ENCODE data around the gene ZNF181. TPM values are rescaled to one million over a fixed set of nuclear protein-coding genes. Genes with fewer than 3 reads are reported as not detected.
A peak's percentile ranks its signal among the peaks of the same experiment; 100 is the strongest.

The ZNF181 gene
- total and polyA plus RNA-seq, 2 of the 8 experiments (the other 6 are each of a cell fraction or from before 2014, with no cell fraction given), result 2.8 to 7.5 TPM

- no peak overlapping the region for H4K5ac ChIP-seq (ENCODE audit: insufficient read length, low read depth, low read length)
- H2BK5ac ChIP-seq (ENCODE audit: low read depth, low read length), result no peak overlapping the region
- CTCF ChIA-PET (ENCODE audit: partially characterized antibody), result no interaction called here
- TF ChIP-seq CHD1 (IDR thresholded peaks at IDR 0.05; ENCODE audit: low read depth, low read length), result no peak
- no peak for TF ChIP-seq RAD21 (IDR thresholded peaks at IDR 0.05 in 1 of 2, conservative IDR thresholded peaks at IDR 0.05 in 1 of 2; ENCODE audit: low read depth in 2 of 2, low read length in 2 of 2)
- no peak for TF ChIP-seq JUND (IDR thresholded peaks at IDR 0.05; ENCODE audit: low read length)
- TF ChIP-seq TBP (IDR thresholded peaks at IDR 0.05; ENCODE audit: low read depth, low read length), result no peak
- no peak for TF ChIP-seq ATF2 (IDR thresholded peaks at IDR 0.05; ENCODE audit: low read length)
- peak; percentile 94 for TF ChIP-seq ZNF274 (IDR thresholded peaks at IDR 0.05; ENCODE audit: borderline replicate concordance, extremely low read depth, low read length)
- no peak for TF ChIP-seq SUZ12 (IDR thresholded peaks at IDR 0.05; ENCODE audit: low read length)
- no peak for TF ChIP-seq KDM1A (IDR thresholded peaks at IDR 0.05; ENCODE audit: borderline replicate concordance, low read length)
- no peaks in the 10 kb centered on the region for H3K79me2 ChIP-seq (ENCODE audit: control insufficient read depth in 1 of 2, insufficient read depth in 2 of 2, low read length in 2 of 2)
- no peak overlapping the region for H4K8ac ChIP-seq (ENCODE audit: extremely low read depth, insufficient read depth, low read length)
- no peak overlapping the region for H3K4ac ChIP-seq (replicated peaks; ENCODE audit: insufficient read length, low read depth, low read length)
- H2AFZ ChIP-seq (ENCODE audit: low read length), result no peak overlapping the region
- H3K23ac ChIP-seq (ENCODE audit: insufficient read length), result no peak overlapping the region
- no peak overlapping the region for H2AK5ac ChIP-seq (ENCODE audit: low read depth, low read length)
- no peaks in the 10 kb centered on the region for H3K4me1 ChIP-seq (replicated peaks in 1 of 4; ENCODE audit: control insufficient read depth in 3 of 4, insufficient read depth in 4 of 4, low read length in 3 of 4)
- H3K4me2 ChIP-seq (ENCODE audit: insufficient read depth in 1 of 2, low read depth in 2 of 2, low read length in 2 of 2), result no peak overlapping the region
- H3K18ac ChIP-seq (ENCODE audit: extremely low read depth, low read length), result no peak overlapping the region
- FAIRE-seq (no peak), DNase-seq (ENCODE audit: low read depth in 1 of 2, low spot score in 2 of 2) (peak in 1 of 2 experiments; percentile 10)
- H4K91ac ChIP-seq (replicated peaks; ENCODE audit: insufficient read length, low read length), result no peak overlapping the region
- no peaks in the 10 kb centered on the region for H4K20me1 ChIP-seq (replicated peaks in 1 of 2; ENCODE audit: control insufficient read depth in 1 of 2, insufficient read depth in 2 of 2, low read length in 2 of 2)
- H3K27me3 ChIP-seq (replicated peaks in 1 of 4; ENCODE audit: control insufficient read depth in 3 of 4, extremely low read depth in 1 of 4, insufficient read depth in 3 of 4, low read length in 3 of 4), result no peaks in the 10 kb centered on the region
- H3K9ac ChIP-seq (replicated peaks in 1 of 4; ENCODE audit: extremely low read depth in 1 of 4, low read depth in 3 of 4, low read length in 3 of 4), result no peak overlapping the region
- peaks cover 0 to 7% (median 0%) of the 10 kb centered on the region in 4 experiments; a peak in 3 of 8 replicates for H3K36me3 ChIP-seq (ENCODE audit: control insufficient read depth in 2 of 4, insufficient read depth in 4 of 4, low read length in 3 of 4)
- no peak overlapping the region for H2BK20ac ChIP-seq (ENCODE audit: low read length)
- no peaks in the 10 kb centered on the region for H3K23me2 ChIP-seq (ENCODE audit: low read depth, low read length)
- POLR2A ChIA-PET (ENCODE audit: partially characterized antibody), result no interaction called here
- H3K79me1 ChIP-seq (ENCODE audit: low read depth, low read length), result no peaks in the 10 kb centered on the region
- peaks cover 58 to 81% of the 10 kb centered on the region in 2 experiments for H3K9me3 ChIP-seq (ENCODE audit: insufficient read depth in 2 of 2, low read depth in 1 of 2, low read length in 1 of 2)
- H2BK15ac ChIP-seq (ENCODE audit: low read length), result no peak overlapping the region
- H2BK12ac ChIP-seq (ENCODE audit: low read depth, low read length), result no peak overlapping the region
- H3K14ac ChIP-seq (ENCODE audit: insufficient read length), result no peak overlapping the region
- H2BK120ac ChIP-seq (replicated peaks; ENCODE audit: low read depth, low read length), result no peak overlapping the region
- no peak overlapping the region for H3K4me3 ChIP-seq (ENCODE audit: extremely low read depth in 1 of 4, insufficient read depth in 2 of 4, low read depth in 3 of 4, low read length in 4 of 4)
- H3K56ac ChIP-seq (replicated peaks; ENCODE audit: insufficient read length, low read depth, low read length), result no peak overlapping the region
- WGBS, 2 experiments (ENCODE audit: extremely low coverage in 1 of 2, insufficient coverage in 1 of 2, insufficient read length in 1 of 2, insufficient replicate concordance in 2 of 2, low coverage in 1 of 2, low lambda C conversion rate in 2 of 2, missing lambda C conversion rate in 1 of 2), result 90% methylated on average over 11 of the region's 11 CpGs; no CpG with 5 or more reads in 1 of the 2 experiments
- no peak overlapping the region for H3K27ac ChIP-seq (ENCODE audit: low read depth, low read length)
These were observed 25.3 kb downstream of the ZNF181 start for GRCh38 chr19:34759218-34759917.
